HG02870 (cell line): Measurements from ENCODE around the gene CACNA1H.

Experiments used
- ATAC-seq: cut with Tn5 transposase; IDR thresholded peaks from one replicate; pipeline ENCODE4 v1.9.1; 2021; ENCODE audit warnings: mild to moderate bottlenecking, moderate library complexity; ENCODE audit not compliant: unreplicated experiment

CACNA1H gene

GRCh38 chr16:1152651-1153259 is at the start of gene CACNA1H:
CACNA1H (plus strand) TSS chr16:1153106; CDS start chr16:1153738, 632 bp downstream.
- no peak for ATAC-seq

GRCh38 chr16:1103636-1103980 is 49.3 kb upstream of the CACNA1H start:
- no peak for ATAC-seq

GRCh38 chr16:1105888-1106620 is 46.9 kb upstream of the CACNA1H start:
- ATAC-seq = no peak

- ATAC-seq = no peak
Observed at GRCh38 chr16:1106659-1107058, 46.2 kb upstream of the CACNA1H start.

GRCh38 chr16:1107141-1107540 is 45.8 kb upstream of the CACNA1H start:
- ATAC-seq = no peak

- no peak for ATAC-seq
Observed at GRCh38 chr16:1107731-1108130, 45.2 kb upstream of the CACNA1H start.

GRCh38 chr16:1108299-1109252 is 44.3 kb upstream of the CACNA1H start:
- ATAC-seq = no peak

GRCh38 chr16:1109648-1110047 is 43.3 kb upstream of the CACNA1H start:
- no peak for ATAC-seq

- no peak for ATAC-seq
Observed at GRCh38 chr16:1112506-1113184, 40.3 kb upstream of the CACNA1H start.

- no peak for ATAC-seq
Observed at GRCh38 chr16:1113489-1113888, 39.4 kb upstream of the CACNA1H start.

- no peak for ATAC-seq
Observed at GRCh38 chr16:1113889-1114526, 38.9 kb upstream of the CACNA1H start.

- ATAC-seq = no peak
Observed at GRCh38 chr16:1116693-1117077, 36.2 kb upstream of the CACNA1H start.

GRCh38 chr16:1117176-1117900 is 35.6 kb upstream of the CACNA1H start:
- ATAC-seq = no peak

- ATAC-seq = no peak
Observed at GRCh38 chr16:1117926-1118325, 35.0 kb upstream of the CACNA1H start.

GRCh38 chr16:1119129-1119528 is 33.8 kb upstream of the CACNA1H start:
- ATAC-seq = no peak

GRCh38 chr16:1119766-1120576 is 32.9 kb upstream of the CACNA1H start:
- ATAC-seq = no peak

- no peak for ATAC-seq
Observed at GRCh38 chr16:1120577-1120941, 32.3 kb upstream of the CACNA1H start.

- ATAC-seq = no peak
Observed at GRCh38 chr16:1121009-1121408, 31.9 kb upstream of the CACNA1H start.
